ENCODE results near the gene AOX1.

- TF ChIP-seq CTCF (IDR thresholded peaks at IDR 0.05 in 4 of 5, conservative IDR thresholded peaks at IDR 0.05 in 1 of 5) (no peak), POLR2A (IDR thresholded peaks at IDR 0.05) (no peak)
Observed at GRCh38 chr2:200635251-200635650, 49.4 kb downstream of the AOX1 start.

All from gastrocnemius medialis (tissue), 4 donors.